ENCODE measurements around the gene RAB8A. TPM values are rescaled to one million over a fixed set of nuclear protein-coding genes. Genes with fewer than 3 reads are reported as not detected.

RAB8A gene
- polyA plus RNA-seq, 1 experiment = 78.6 TPM

DNA sequence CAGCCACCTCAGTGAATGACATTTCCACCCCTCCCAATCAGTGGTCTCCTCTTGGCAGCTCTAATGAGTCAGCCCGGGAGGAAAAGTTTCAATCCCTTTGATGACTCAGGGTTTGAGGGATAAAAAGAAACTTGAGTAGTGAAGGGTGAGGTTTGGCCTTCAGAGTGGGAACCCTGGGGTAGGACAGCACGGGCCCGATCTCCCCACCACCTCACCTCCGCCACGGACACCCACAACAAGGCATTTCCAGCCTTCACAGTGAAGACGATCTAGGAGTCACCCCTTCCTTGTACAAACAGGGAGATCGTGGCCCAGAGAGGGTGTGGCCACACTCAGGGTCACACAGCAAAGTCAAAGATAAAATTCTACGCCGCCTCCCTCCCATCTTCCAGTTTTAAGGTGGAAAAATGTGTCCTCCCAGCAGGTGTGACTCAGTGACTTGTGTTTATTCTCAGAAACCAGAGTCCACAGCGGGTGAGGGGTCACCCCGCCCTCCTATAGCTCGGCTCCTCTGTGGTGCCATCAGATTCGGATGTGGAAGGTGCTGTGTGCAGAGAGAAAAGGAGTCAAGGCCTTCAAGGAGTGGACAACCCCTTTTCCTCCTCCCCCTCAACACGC lies 49.4 kb downstream of the RAB8A start:
- no peaks in the 10 kb centered on the region for H3K36me3 ChIP-seq (ENCODE audit: control insufficient read depth, insufficient read depth, low read length)
- POLR2A ChIA-PET = no interaction called here
- DNase-seq (ENCODE audit: low read depth) = no peak
- CTCF ChIA-PET = interaction anchor here (0.9 to 1.2 kb wide), 2 partner anchors 11 to 24 kb away, joined by 3 read pairs; partner anchors contain the start of gene FAM32A
- H3K27me3 ChIP-seq (ENCODE audit: control insufficient read depth, insufficient read depth, low read length) = no peaks in the 10 kb centered on the region
- no peak overlapping the region for H3K4me3 ChIP-seq (ENCODE audit: low read depth, low read length)
- TF ChIP-seq, protein P1, sequence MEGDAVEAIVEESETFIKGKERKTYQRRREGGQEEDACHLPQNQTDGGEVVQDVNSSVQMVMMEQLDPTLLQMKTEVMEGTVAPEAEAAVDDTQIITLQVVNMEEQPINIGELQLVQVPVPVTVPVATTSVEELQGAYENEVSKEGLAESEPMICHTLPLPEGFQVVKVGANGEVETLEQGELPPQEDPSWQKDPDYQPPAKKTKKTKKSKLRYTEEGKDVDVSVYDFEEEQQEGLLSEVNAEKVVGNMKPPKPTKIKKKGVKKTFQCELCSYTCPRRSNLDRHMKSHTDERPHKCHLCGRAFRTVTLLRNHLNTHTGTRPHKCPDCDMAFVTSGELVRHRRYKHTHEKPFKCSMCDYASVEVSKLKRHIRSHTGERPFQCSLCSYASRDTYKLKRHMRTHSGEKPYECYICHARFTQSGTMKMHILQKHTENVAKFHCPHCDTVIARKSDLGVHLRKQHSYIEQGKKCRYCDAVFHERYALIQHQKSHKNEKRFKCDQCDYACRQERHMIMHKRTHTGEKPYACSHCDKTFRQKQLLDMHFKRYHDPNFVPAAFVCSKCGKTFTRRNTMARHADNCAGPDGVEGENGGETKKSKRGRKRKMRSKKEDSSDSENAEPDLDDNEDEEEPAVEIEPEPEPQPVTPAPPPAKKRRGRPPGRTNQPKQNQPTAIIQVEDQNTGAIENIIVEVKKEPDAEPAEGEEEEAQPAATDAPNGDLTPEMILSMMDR (IDR thresholded peaks at IDR 0.05; ENCODE audit: insufficient read depth, low read depth, low read length) = no peak

DNA sequence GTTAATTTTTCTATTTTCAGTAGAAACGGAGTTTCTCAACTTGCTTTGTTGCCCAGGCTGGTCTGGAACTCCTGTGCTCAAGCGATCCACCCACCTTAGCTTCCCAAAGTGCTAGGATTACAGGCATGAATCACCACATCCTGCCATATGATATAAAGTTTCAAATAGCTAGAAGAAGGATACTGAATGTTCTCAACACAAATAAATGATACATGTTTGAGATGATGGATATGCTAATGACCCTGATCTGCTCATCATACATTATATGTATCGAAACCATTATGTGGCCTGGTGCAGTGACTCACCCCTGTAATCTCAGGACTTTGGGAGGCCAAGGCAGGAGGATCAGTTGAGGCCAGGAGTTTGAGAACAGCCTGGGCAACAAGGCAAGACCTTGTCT lies 50.2 kb downstream of the RAB8A start:
- H3K4me3 ChIP-seq (ENCODE audit: low read depth, low read length) = no peak overlapping the region
- H3K27me3 ChIP-seq (ENCODE audit: control insufficient read depth, insufficient read depth, low read length) = no peaks in the 10 kb centered on the region
- TF ChIP-seq, protein P1 (IDR thresholded peaks at IDR 0.05; ENCODE audit: insufficient read depth, low read depth, low read length) = no peak
- no peaks in the 10 kb centered on the region for H3K36me3 ChIP-seq (ENCODE audit: control insufficient read depth, insufficient read depth, low read length)
- DNase-seq (ENCODE audit: low read depth) = no peak
- CTCF ChIA-PET = interaction anchor here (0.9 kb wide), 1 partner anchor 23 kb away, joined by 3 read pairs; the partner anchor contains the start of gene FAM32A
- POLR2A ChIA-PET = no interaction called here

DNA sequence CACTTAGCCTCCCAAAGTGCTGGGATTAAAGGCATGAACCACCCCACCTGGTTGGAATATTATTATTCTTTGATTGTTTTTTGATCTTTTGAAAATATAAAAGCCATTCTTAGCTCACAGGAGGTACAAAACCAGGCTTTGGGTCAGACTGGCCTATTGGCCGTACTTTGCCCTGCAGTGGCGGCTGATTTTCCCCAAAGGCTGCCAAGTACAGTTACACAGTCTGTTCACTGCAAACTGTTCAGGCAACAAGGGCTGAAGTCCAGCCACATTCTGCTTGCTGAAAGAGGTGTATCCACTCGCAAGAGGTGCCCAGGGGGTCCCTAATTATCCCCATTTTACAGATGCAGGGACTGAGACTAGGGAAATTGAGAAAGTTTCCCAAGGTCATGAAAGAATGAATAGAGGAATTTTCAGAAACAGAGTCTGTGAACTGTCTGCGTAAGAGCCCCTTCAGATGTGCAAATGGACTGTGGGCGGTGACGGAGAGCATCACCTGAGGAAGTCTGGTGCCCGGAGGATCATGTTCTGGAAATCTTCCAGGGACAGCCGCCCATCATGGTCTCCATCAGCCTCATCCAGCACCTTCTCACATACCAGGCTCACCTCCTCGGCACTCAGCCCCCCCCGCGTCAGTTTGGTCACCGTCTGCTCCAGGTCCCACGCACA lies 52.7 kb downstream of the RAB8A start:
- Histone ChIP-seq H3K4me3 (ENCODE audit: low read depth, low read length) (no peak overlapping the region), H3K36me3 (ENCODE audit: control insufficient read depth, insufficient read depth, low read length) (no peaks in the 10 kb centered on the region), H3K27me3 (ENCODE audit: control insufficient read depth, insufficient read depth, low read length) (no peaks in the 10 kb centered on the region)
- DNase-seq (ENCODE audit: low read depth) = no peak
- TF ChIP-seq, protein P1 (IDR thresholded peaks at IDR 0.05; ENCODE audit: insufficient read depth, low read depth, low read length) = no peak
- ChIA-PET POLR2A (no interaction called here), CTCF (no interaction called here)

DNA sequence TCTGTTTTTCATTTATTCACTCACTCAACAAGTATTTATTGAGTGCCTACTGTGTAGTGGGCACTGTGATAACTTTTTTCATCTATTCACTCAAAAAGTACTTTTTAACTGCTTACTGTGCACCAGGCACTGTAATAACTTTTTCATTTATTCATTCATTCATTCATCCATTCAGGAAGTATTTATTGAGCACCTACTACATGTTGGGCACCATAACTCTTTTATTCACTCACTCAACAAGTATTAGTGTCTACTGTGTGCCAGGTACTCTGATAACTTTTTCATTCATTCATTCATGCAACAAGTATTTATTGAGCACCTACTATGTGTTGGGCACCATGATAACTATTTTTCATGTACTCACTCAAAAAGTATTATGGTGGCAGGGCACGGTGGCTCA lies 54.7 kb downstream of the RAB8A start:
- POLR2A ChIA-PET = no interaction called here
- H3K36me3 ChIP-seq (ENCODE audit: control insufficient read depth, insufficient read depth, low read length) = no peaks in the 10 kb centered on the region
- TF ChIP-seq, protein P1 (IDR thresholded peaks at IDR 0.05; ENCODE audit: insufficient read depth, low read depth, low read length) = no peak
- no peak overlapping the region for H3K4me3 ChIP-seq (ENCODE audit: low read depth, low read length)
- no peaks in the 10 kb centered on the region; the same call in 1 of the 2 replicates for H3K27me3 ChIP-seq (ENCODE audit: control insufficient read depth, insufficient read depth, low read length)
- no peak for DNase-seq (ENCODE audit: low read depth)
- CTCF ChIA-PET = no interaction called here

DNA sequence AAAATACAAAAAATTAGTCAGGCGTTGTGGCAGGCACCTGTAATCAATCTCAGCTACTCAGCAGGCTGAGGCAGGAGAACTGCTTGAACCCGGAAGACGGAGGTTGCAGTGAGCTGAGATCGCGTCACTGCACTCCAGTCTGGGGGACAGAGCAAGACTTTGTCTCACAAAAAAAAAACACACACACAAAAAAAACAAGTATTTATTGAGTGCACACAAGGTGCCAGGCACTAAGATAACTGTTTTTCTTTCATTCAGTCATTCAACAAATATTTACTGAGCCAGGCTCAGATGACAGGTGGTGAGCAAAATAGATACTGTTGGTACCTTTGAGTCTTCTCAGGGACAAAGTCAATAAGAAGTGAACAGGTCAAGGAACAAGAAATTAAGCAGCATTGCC lies 55.4 kb downstream of the RAB8A start:
- ChIA-PET POLR2A (no interaction called here), CTCF (no interaction called here)
- H3K27me3 ChIP-seq (ENCODE audit: control insufficient read depth, insufficient read depth, low read length) = no peaks in the 10 kb centered on the region; the same call in 1 of the 2 replicates
- TF ChIP-seq, protein P1 (IDR thresholded peaks at IDR 0.05; ENCODE audit: insufficient read depth, low read depth, low read length) = no peak
- no peak overlapping the region for H3K4me3 ChIP-seq (ENCODE audit: low read depth, low read length)
- DNase-seq (ENCODE audit: low read depth) = no peak
- H3K36me3 ChIP-seq (ENCODE audit: control insufficient read depth, insufficient read depth, low read length) = no peaks in the 10 kb centered on the region

Data from BJ (cell line).